Effector memory CD8-positive, alpha-beta T cell (primary cell): ENCODE results near the gene KRT82.

Source experiments
- ATAC-seq: fragments of 150-1000 bp; cut with Tn5 transposase; replicated peaks from 2 replicates; pipeline ENCODE4 v1.10.0; 2021; ENCODE audit warnings: mild to moderate bottlenecking, moderate library complexity
- DNase-seq, 3 experiments: peaks; one replicate each; pipeline ENCODE4 v3.0.0; 2021
- H3K27ac Mint-ChIP-seq, 2 donors: one replicate each; pipeline ENCODE4 v1.8.0; 2022; ENCODE audit warnings: mild to moderate bottlenecking in 2 of 2, mixed read lengths in 2 of 2, moderate library complexity in 2 of 2
- H3K27me3 Mint-ChIP-seq, 2 donors: one replicate each; pipeline ENCODE4 v1.8.0; 2022; ENCODE audit warnings: mixed read lengths in 2 of 2
- H3K36me3 Mint-ChIP-seq: one replicate; pipeline ENCODE4 v1.8.0; 2022; ENCODE audit warnings: mild to moderate bottlenecking, moderate library complexity, mixed read lengths; ENCODE audit not compliant: insufficient read depth
- H3K4me1 Mint-ChIP-seq, 2 donors: one replicate each; pipeline ENCODE4 v1.8.0; 2022; ENCODE audit warnings: low read depth in 2 of 2, mixed read lengths in 2 of 2
- H3K4me3 Mint-ChIP-seq, 2 donors: one replicate each; pipeline ENCODE4 v1.8.0; 2022; ENCODE audit warnings: mild to moderate bottlenecking in 2 of 2, mixed read lengths in 2 of 2, moderate library complexity in 2 of 2
- H3K9me3 Mint-ChIP-seq, 2 donors: one replicate each; pipeline ENCODE4 v1.8.0; 2022; ENCODE audit warnings: mixed read lengths in 2 of 2

KRT82 gene

DNA sequence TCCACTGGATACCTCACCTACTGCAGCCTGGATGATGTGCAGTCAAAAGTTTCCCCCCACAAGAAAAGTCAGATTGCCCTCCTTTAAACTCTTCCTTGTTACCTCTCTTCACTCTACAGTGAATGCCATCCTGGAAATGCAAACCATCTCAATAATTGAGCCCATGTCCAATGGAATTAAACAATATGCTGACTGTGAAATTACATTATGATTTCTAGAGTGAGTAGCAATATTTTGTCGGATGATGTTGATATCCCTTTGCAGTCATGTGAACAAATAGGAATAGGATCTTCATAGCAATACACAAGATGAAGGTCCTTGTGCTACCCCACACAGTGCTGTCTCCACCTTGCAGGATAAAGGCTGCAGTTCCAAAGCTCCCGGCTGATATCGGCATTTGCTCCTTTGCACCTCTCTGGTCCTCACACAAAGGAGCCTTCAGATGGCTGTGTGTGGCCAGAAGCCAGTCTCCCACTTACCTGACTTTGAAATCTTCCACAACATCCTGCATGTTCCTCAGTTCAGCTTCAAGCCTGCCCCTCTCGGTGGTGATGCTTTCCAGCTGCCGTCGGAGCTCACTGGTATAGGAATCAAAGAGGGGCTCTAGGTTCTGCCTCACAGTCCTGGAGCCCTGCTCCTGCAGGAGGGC is 26.5 kb upstream of the KRT82 start:
- DNase-seq, result no peak
- Mint-ChIP-seq H3K4me3 (no peak overlapping the region), H3K4me1 (peaks cover 0 to 4% of the 10 kb centered on the region in 2 donors), H3K9me3 (no peaks in the 10 kb centered on the region), H3K27ac (no peak overlapping the region), H3K27me3 (peaks cover 64 to 90% of the 10 kb centered on the region in 2 donors), H3K36me3 (no peaks in the 10 kb centered on the region)
- no peak for ATAC-seq

DNA sequence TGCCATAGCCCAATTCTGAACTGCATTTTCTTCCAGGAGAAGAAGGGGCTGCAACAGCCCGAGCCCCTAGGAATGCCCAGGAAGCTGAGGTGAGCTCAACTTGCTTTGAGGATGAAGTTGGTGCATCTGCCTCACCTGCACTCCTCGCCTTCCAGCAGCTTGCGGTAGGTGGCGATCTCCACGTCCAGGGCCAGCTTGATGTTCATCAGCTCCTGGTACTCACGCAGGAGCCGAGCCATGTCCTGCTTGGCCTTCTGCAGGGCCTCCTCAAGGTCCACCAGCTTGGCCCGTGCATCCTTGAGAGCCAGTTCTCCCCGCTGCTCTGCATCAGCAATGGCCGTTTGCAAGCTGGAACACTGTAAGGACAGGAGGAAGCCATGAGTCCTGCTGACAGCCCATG is 22.0 kb upstream of the KRT82 start:
- Mint-ChIP-seq H3K27ac (no peak overlapping the region), H3K9me3 (no peaks in the 10 kb centered on the region), H3K27me3 (peaks cover 51 to 74% of the 10 kb centered on the region in 2 donors), H3K36me3 (no peaks in the 10 kb centered on the region), H3K4me1 (no peaks in the 10 kb centered on the region), H3K4me3 (no peak overlapping the region)
- DNase-seq, result no peak
- ATAC-seq, result no peak

DNA sequence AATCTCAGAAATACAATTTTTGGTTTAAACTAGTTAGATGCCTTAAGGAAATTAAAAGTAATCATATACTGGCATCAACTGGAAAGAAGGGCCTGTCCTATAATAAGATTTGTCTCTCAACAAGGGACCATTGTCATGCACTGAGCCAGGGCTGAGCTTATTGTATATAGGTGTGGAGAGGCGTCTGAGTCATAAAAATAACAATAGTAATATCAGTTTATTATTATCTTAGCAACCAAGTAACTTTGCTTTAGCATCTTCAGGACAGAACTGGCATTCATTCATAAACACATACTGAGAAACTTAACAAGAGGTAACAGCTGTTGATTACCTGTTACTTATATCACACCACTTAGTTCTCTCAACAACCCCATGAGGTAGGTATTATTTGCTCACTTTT is 20.9 kb upstream of the KRT82 start:
- Mint-ChIP-seq H3K9me3 (no peaks in the 10 kb centered on the region), H3K4me1 (no peaks in the 10 kb centered on the region), H3K27ac (no peak overlapping the region), H3K27me3 (peaks cover 51 to 74% of the 10 kb centered on the region in 2 donors), H3K4me3 (no peak overlapping the region), H3K36me3 (no peaks in the 10 kb centered on the region)
- no peak for ATAC-seq
- DNase-seq, result no peak

DNA sequence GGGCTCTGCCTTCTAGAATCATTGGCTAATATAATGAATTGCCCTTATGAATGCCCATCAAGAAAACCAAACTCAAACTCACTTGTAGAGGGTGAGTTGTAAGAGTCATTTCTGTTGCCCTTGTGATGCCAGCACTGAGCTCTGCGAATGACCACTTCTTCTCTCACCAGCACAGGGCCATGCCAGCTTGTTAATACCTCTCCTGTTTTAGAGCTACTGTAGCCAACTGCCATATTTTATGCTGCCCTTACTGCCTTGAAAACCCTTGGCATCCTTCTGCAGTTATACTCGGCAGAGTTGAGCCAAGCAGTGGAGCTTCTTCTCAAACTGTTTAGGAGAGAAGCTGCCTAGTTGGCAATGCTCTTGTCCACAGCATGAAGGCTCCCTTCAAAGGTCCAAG is 19.9 kb upstream of the KRT82 start:
- H3K27ac Mint-ChIP-seq, result no peak overlapping the region
- no peaks in the 10 kb centered on the region for H3K9me3 Mint-ChIP-seq
- no peaks in the 10 kb centered on the region for H3K4me1 Mint-ChIP-seq
- peaks cover 3% of the 10 kb centered on the region for H3K36me3 Mint-ChIP-seq
- DNase-seq (no peak), ATAC-seq (no peak)
- peaks cover 46 to 74% of the 10 kb centered on the region in 2 donors for H3K27me3 Mint-ChIP-seq
- H3K4me3 Mint-ChIP-seq, result no peak overlapping the region

DNA sequence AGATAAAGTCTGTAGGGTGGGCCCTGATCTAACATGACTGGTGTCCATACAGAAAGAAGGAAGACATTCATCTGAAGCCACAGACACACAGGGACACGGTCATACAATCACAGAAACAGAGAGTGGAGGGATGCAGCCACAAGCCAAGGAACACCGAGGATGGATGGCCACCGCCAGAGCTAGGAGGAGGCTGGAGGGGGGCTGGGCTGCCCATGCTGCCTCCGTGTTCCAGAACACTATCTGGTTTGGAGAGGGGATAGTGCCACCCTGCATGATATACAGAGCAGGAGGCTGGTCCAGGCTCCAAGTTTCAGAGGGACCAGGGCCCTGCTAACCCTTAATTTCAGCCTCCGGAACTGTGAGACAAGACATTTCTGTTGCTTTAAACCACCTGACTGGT is 19.3 kb upstream of the KRT82 start:
- Mint-ChIP-seq H3K4me3 (no peak overlapping the region), H3K4me1 (no peaks in the 10 kb centered on the region), H3K27ac (no peak overlapping the region), H3K9me3 (no peaks in the 10 kb centered on the region), H3K27me3 (peaks cover 40 to 68% of the 10 kb centered on the region in 2 donors), H3K36me3 (peaks cover 3% of the 10 kb centered on the region)
- no peak for DNase-seq
- ATAC-seq, result no peak

DNA sequence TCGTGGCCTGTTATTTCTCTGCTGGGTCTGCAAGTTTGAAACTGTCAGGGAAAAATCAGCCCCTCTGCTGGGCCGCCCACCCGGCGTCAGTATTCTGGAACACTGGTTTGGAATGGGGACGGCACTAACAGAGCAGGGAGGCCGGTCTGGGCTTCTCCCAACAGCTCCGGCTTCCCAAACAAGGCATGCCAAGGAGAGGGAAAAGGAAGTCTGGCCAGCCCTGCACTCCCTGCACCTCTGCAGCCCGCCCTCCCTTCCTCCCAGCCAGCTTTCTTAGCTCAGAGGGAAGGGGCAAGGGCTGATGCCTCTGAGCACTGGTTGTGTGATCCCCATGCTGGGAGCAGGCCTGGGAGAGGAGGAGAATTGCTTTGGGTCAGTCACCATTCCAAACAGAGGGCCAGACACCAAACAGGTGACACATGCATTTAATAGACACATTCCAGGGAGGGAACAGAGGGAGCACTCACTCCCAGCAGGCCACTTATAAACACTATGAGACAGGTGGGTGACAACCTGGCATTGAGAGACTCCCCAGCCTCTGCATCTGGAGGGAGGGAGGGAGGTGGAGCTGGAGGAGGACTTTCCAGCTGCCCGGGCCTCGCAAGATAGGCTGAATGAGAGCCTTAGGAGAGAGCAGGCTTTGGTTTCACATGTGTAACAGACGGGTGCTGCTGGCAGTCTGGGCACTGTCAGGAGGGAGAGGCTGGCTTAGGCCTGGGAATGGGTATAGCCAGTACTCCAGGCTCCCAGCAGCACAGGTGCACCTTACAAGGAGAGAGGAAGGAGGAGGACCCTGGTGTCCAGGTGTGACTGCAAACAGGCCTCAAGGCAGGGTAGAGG is 17.7 kb upstream of the KRT82 start:
- peak overlapping the region; percentile 74 to 79 for H3K27ac Mint-ChIP-seq
- H3K4me3 Mint-ChIP-seq, result no peak overlapping the region
- peaks cover 0 to 7% of the 10 kb centered on the region in 2 donors for H3K4me1 Mint-ChIP-seq
- DNase-seq, result no peak
- no peak for ATAC-seq
- no peaks in the 10 kb centered on the region for H3K9me3 Mint-ChIP-seq
- H3K36me3 Mint-ChIP-seq, result peaks cover 3% of the 10 kb centered on the region
- peaks cover 29 to 64% of the 10 kb centered on the region in 2 donors for H3K27me3 Mint-ChIP-seq

DNA sequence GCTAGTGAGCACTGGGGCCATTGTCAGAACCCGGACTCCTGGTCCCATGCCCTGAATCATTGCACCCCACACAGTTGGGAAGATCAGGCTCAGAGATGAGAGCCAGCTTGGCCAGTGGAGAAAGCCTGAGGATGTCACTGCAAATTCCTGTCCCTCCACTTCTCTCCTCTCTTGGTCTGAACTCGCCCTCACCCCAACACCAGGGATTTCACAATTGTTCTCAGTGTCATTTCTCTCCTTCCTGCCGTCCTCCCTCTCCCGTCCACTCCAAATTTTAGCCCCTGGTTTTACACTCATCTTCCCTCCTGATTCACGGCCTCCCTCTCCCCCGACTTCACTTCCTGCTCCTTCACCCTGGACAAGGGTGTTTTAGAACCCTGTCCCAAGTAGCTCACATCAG is 16.9 kb upstream of the KRT82 start:
- no peak for DNase-seq
- peaks cover 23 to 57% of the 10 kb centered on the region in 2 donors for H3K27me3 Mint-ChIP-seq
- peaks cover 0 to 7% of the 10 kb centered on the region in 2 donors for H3K4me1 Mint-ChIP-seq
- no peak for ATAC-seq
- no peaks in the 10 kb centered on the region for H3K9me3 Mint-ChIP-seq
- peaks cover 3% of the 10 kb centered on the region for H3K36me3 Mint-ChIP-seq
- H3K27ac Mint-ChIP-seq, result peak overlapping the region; percentile 74 to 79
- H3K4me3 Mint-ChIP-seq, result no peak overlapping the region

DNA sequence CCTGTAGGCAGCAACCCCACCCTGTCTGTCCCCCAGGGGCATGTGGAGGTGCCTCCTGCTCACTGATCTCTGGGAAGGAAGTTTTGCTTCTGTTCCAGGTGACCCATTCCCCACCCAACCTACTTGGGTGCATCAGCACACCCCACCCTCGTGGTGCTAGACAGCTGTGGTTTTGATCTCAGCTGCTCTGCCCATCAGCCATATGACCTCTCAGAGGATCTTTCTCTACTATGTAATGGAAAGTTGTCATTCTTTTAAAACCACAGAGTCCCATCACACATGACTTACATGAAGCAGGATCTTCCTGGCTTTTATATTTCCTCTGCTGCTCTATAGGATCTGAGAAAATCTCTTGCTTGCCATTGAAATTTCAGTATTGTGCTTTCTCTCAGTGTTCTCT is 13.5 kb upstream of the KRT82 start:
- H3K4me3 Mint-ChIP-seq, result no peak overlapping the region
- H3K27ac Mint-ChIP-seq, result peak overlapping the region in 1 of 2 donors; percentile 10
- DNase-seq, result no peak
- no peak for ATAC-seq
- peaks cover 33 to 61% of the 10 kb centered on the region in 2 donors for H3K27me3 Mint-ChIP-seq
- no peaks in the 10 kb centered on the region for H3K9me3 Mint-ChIP-seq
- peaks cover 0 to 7% of the 10 kb centered on the region in 2 donors for H3K4me1 Mint-ChIP-seq
- H3K36me3 Mint-ChIP-seq, result peaks cover 3% of the 10 kb centered on the region

DNA sequence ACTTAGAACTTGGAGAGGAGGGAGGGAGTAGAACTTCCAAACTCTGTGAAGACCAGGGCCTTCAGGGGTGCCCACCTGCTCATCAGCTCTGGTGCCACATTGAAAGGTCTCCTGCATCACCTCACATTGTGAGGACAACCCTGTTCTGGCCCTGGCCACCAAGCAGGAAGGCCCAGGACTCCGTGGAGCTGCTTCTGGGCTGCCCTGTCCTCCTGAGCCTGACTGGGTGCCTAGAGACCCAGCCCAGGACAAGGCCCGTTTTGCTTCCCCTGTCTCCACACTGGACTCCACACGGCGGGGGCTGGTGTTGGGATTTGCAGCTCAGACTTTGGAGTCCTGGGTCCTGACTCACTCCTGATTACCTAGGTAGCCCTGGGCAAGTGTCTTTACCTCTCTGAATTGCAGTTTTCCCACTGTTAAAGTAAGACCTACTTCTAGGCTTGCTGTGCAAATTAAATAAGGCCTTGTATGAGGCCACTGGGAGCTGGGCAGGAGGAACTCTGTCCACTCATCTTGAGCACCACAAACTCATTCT is 12.5 kb upstream of the KRT82 start:
- H3K4me3 Mint-ChIP-seq, result no peak overlapping the region
- ATAC-seq (no peak), DNase-seq (no peak)
- H3K27ac Mint-ChIP-seq, result no peak overlapping the region
- peaks cover 0 to 7% of the 10 kb centered on the region in 2 donors for H3K4me1 Mint-ChIP-seq
- no peaks in the 10 kb centered on the region for H3K9me3 Mint-ChIP-seq
- H3K36me3 Mint-ChIP-seq, result peaks cover 6% of the 10 kb centered on the region
- peaks cover 28 to 60% of the 10 kb centered on the region in 2 donors for H3K27me3 Mint-ChIP-seq

DNA sequence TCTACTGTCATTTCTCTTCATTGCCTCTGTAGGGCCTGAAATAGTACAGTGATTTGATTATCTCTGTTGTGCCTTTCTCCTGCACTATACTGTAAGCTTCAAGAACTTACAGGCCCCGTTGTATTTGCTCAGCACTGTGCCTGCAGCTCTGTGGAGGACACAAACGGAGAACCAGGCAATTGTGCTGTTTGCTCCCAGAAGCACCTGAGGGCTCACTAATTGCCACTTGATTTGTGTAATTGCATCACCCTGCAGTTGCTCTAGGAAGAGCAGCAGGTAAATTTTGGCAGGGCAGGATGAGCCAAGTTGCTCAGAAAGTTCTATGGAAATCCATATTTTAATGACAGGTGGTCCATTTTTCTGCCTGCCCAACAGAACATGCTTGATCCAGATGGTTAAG is 11.6 kb upstream of the KRT82 start:
- Mint-ChIP-seq H3K9me3 (no peaks in the 10 kb centered on the region), H3K27ac (no peak overlapping the region), H3K27me3 (peaks cover 20 to 60% of the 10 kb centered on the region in 2 donors), H3K4me3 (no peak overlapping the region), H3K4me1 (peaks cover 0 to 7% of the 10 kb centered on the region in 2 donors), H3K36me3 (peaks cover 7% of the 10 kb centered on the region)
- DNase-seq, result no peak
- no peak for ATAC-seq

DNA sequence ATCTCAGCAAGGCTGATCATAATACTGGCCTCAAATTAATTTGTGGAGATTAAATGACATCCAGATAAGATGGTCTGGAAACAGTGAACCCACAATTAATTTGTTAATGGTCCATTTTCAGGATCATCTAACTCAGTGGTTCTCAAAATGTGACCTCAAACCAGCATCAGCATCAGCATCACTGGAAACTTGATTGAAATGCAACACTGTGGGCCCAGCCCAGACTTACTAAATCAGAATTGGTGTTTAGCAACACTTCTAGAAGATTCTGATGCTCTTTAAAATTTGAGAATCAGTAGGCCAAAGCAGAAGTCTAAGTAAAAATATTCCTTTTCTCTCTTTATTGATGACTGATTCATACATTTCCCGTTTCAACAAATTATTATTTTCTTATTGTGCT is 10.7 kb upstream of the KRT82 start:
- no peak for ATAC-seq
- DNase-seq, result no peak
- no peak overlapping the region for H3K27ac Mint-ChIP-seq

DNA sequence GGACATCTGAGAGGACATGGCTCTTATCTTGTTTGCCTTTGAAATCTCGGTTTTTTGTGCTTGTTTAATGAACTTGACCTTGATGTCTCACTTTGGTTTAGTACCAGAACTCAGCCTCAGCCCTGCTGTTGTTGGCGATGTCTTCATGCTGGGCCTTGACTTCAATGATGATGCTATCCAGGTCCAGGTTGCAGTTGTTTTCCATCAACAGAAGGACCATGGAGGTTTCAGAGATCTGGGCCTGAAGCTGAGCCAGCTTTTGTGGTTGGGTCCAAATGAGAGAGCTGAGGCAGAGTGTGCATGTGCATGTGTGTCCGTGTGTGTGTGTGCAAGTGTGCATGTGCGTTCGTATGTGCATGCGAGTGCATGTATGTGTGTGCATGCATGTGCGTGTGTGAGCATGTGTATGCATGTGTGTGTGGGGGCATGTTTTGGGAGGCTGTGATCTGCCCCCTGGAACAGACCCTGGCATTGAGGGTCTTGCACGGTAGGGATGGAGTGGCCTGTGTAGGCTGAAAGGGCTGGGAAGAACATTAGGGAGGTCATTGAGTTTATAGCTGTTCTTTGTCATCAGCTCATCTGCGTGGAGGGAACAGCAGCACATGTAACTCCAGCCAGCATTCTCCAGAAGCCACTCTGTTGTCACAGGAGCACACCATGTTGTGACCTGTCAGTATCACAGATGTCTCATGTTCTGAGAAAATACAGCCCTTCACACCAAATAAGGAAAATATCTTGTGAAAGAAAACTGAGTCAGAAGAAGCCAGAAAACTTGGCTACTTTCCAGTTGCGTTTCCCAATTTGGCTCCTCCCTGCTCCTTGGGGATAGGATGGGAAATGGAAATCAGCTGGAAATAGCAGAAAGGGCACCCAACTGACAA is 10.0 kb upstream of the KRT82 start:
- no peak overlapping the region for H3K4me3 Mint-ChIP-seq
- H3K36me3 Mint-ChIP-seq, result peaks cover 4% of the 10 kb centered on the region
- DNase-seq, result no peak
- peaks cover 10 to 60% of the 10 kb centered on the region in 2 donors for H3K27me3 Mint-ChIP-seq
- peaks cover 0 to 7% of the 10 kb centered on the region in 2 donors for H3K4me1 Mint-ChIP-seq
- no peak overlapping the region for H3K27ac Mint-ChIP-seq
- no peak for ATAC-seq
- H3K9me3 Mint-ChIP-seq, result no peaks in the 10 kb centered on the region

More for the DNA sequence above, 10.7 kb upstream of the KRT82 start:
- H3K4me1 Mint-ChIP-seq, result peaks cover 0 to 7% of the 10 kb centered on the region in 2 donors
- H3K9me3 Mint-ChIP-seq, result no peaks in the 10 kb centered on the region
- H3K36me3 Mint-ChIP-seq, result peaks cover 6% of the 10 kb centered on the region
- H3K27me3 Mint-ChIP-seq, result peaks cover 14 to 60% of the 10 kb centered on the region in 2 donors
- no peak overlapping the region for H3K4me3 Mint-ChIP-seq

DNA sequence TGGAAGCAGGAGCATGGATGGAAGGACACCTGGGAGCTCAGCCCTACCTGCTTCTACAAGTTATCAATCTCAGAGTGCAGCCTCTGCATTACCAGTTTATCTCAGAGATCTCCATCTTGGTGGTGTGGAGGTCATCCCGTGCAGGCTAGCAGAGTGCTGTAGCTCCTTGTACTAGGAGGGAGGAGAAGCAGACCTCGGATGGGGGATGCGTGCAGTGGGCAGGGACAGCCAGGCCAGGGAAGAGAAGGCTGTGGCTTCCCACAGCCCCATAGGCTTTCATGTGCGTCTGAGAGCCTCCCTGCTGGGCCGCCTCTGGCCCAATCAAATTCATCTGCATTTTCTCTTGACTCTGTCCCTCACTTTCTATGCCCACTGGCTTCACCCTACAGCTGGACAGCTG is 8.8 kb upstream of the KRT82 start:
- ATAC-seq, result no peak
- Mint-ChIP-seq H3K4me1 (peaks cover 0 to 5% of the 10 kb centered on the region in 2 donors), H3K36me3 (peaks cover 4% of the 10 kb centered on the region), H3K4me3 (no peak overlapping the region), H3K27me3 (peaks cover 10 to 62% of the 10 kb centered on the region in 2 donors), H3K27ac (no peak overlapping the region), H3K9me3 (no peaks in the 10 kb centered on the region)
- DNase-seq, result no peak
